ENCODE data around the gene GALT.
A peak's percentile ranks its signal among the peaks of the same experiment; 100 is the strongest.

The GALT gene

DNA sequence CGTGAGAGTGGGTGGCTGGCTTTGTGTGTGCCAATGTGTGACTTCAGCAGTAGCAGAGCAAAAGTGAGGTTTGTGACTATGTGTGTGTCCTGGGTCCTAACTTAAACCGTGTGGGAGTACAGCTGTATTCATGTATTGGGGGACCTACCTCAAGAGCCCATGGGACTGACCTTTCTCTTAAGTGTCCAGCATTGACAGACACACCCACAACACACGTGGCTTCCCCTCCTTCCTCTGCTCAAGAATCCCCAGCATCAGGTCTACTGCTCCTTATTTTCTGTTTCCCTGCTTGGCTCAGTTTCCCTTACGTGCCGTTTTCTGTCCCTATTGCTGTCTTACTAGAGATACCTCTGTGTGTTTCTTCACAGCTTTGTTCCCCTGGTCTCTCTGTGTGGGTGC lies 6.1 kb downstream of the GALT start:
- no peak for DNase-seq

DNA sequence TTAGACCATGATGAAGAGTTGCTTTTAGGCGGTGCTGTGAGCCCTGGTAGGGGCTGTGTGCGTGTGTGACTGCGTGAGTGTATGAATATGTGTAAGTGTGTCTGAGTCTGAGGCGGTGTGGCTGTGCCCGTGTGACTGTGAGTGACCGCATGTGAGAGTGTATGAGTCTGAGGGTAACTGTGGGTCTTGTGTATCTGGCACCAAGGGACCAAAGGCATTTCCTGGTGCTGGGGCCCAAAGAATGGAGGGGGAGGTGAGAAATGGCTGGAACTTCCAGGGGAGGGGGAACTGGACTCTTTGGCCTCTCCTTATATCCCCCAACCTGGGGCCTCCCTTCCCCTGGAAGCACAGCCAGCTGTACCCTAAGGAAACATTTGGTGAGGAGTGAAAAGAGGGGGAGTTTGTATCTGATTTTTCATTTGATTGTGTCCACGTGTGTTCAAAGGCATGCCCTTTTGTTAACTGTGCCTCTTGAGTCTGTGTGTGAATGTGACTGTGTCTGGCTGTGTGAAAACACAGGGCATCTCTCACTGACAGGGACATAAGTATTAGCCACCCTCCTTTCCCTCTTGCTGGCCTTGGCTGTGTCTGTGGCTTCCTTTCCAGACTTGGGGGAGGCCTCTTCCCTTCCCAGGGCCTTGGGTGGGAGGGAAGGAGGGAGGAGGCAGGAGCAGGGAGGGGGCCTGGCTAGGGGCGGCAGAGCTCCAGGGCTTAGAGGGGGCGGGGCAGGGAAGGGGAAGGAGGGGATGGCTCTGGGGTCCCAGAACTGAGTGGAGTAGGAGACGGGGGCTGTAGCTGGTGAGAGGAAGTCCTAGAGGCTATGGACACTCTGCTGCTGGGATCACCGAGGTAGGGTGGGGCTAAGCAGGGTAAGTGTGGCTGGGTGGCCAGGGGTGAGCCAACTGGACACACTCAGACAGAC lies 6.9 kb downstream of the GALT start:
- no peak for DNase-seq

DNA sequence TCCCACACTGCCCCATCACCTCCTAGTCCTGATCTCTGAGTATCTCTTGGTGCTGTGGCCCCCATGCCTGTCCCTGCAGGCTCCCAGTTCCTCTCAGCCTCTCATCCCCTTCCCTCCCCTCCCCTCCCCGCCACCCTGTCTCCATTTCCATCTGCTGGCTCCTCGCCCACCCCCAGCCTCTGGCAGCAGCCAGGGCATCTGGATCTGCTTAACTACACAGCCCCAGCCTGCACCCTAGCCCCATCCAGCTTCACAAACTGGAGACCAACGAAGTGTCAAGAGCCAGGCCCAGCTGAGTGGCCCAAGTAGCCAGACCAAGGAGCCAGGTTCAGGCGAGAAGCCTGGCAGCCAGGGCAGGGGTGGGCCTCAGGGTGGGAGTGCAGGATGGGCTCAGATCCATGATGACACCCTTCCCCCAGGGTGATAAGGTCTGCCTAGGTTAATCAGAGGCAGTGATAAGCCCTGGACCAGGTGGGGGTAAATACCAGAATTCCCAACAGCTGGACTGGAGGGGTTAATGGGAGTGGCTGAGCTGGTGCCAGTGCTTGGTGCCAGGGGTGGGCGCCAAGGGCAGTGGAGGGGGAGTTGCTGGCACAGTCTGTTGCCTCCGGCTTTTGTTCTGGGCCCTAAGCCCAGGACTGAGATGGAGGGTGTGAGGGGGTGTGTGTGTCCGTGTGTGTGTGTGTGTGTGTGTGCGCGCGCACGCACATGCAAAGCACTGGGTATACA lies 8.0 kb downstream of the GALT start:
- no peak for DNase-seq

DNA sequence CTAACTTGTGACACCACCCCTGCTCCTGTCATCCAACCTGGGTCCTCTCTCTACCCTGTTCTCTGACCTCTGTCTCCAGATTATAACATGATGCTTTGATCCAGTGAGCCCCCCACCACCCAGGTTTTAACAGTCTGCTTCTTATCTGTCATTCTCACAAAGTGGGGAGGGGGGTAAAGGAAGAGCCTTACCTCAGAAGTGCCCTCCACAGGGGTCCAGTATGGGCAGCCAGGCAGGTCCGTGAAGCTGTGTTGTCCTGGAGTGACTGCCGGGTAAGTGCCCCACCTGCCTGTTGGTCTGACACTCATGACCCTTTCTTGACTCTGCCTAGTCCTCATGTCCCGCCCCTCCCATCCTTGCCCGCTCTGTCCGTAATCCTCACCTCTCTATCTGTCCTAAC lies 8.9 kb downstream of the GALT start:
- DNase-seq, result no peak

DNA sequence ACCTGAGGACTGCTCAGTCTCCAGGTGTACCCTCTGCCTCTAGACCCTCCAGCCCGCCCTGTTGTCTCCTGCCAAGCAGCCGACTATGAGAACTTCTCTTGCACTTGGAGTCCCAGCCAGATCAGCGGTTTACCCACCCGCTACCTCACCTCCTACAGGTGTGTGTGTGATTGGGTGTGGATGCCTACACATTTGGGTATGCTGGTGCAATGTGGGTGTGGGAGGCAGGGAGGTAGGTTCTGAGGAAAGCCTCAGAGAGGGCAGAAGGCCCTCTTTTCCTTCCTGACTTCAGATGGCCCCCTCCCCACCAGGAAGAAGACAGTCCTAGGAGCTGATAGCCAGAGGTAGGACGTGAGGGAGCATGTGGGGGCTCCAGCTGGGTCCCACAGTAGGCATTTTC lies 10.5 kb downstream of the GALT start:
- no peak for DNase-seq

DNA sequence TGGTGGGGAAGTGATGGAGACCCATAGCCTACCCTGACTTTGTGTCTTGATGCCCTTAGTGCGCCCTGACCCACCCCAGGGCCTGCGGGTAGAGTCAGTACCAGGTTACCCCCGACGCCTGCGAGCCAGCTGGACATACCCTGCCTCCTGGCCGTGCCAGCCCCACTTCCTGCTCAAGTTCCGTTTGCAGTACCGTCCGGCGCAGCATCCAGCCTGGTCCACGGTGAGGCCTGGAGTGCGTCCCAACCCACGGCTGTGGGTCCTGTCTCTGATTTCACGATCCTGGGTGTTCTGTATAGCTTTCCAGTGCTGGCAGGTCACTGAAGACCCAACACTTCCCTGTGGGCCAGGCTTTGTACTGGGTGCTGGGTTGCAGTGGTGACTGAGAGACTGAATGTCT lies 12.0 kb downstream of the GALT start:
- no peak for DNase-seq

DNA sequence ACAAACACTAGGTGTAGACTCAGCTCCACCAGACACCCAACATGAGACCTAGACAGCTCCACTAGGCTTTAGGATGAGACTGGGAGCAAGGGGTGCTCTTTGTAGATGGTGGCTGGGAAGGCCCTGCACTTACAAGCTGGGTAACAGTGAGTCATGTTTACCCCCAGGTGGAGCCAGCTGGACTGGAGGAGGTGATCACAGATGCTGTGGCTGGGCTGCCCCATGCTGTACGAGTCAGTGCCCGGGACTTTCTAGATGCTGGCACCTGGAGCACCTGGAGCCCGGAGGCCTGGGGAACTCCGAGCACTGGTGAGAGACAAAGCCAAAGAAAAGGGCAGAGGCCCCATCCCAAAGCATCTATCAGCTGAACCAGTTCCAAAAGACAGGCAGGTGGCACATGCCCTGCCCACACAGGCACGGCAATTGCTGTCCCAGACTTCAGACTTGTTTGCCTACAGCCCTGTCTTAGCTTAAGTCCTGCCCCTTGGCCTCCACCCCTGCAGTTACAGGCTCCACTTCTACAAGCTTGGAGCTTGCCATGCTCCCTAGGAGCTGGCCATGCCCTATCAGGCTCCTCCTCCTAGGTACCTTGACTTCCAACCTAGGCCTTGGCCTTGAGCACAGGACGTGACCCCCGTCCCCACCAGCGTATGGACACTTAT lies 13.2 kb downstream of the GALT start:
- no peak for DNase-seq

DNA sequence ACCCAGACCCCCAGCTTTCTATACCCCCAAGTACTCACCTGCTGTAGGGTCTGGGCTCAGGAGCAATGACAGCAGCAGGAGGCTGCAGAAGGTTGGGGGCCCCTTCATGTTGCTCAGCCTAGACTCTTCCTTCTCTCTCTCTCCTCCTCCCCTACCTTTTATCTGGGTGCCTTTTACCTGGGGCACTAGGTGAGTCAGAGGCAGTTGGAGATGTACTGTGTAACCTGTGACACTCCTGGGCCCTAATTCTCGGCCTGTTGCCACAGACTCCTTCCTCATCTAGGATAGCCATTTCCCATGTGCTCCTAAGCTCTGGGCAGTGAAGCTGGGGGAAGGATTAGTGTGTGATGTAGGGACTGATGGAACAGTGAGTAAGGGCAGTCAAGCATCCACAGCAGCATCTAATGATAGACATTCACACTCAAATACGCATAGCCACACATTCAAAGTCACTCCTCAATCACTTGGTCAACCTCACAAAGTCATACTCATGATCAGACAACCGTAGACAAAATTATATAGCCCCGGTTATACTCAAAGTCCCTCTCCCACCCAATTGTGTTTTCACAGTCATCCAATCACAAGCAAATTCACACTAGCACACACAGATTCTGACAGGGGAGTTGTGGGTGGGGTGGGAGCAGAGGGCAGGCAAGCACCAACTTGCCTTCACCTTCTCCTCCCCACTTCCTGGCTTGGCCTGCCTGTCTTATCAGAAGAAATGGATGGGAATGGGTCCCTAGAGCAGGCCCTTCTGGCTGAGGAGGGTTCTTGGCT lies 16.2 kb downstream of the GALT start, which contains the start of gene CCL27:
CCL27 (minus strand) TSS at position 132 of the 777 bp plus-strand sequence; CDS start at position 108, 24 bp downstream.
- no peak for DNase-seq

DNA sequence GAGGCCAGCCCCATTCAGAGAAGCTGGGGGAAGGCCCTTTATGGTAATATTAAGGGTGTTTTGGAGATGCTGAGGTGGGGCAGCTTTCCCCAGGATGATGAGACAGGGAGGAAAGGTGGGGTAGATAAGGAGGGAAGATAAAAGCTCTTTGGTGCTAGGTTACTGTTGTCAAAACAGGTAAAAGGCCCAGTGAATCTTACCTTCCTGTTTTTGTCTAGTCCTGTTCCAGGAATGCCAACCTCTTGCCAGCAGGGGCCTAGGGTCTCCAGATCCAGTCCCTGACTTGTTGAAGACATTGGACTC lies 16.8 kb downstream of the GALT start:
- DNase-seq, result no peak

DNA sequence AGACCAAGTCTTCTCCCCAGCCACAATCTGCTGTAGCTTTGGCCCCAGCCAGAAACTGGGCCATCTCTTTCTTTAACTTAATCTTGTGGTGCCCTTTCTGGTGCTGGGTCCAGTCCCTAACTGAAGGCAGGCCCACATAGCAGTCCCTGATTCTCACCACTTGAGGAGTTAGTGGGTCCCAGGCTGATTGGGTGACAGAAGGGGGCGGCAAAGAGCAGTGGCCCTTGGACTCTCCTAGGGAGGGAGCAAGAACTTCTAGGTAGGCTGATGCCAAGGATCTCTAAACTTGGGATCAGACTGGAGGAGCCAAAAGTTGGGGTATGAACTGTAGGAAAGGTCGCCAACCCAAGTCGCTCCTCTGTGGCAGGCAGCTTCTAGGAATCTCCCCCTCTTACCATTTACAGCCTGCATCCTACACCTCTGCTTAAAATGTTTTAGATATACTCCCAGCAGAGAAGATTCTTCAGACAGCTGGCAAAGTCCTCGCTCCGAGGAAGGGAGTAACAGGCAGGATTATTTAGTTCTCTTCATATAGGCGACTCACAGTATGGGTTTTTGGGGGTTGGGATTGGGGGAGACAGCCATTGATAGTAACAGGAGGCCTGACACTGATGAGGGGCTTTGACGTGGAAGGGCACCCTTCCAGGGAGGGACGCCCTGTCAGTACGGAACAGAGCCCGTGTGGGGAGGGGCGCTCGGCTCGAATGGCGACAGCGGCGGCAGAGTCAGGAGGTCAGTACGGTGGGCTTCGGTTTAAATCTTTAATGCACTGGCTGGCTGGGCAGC lies 18.0 kb downstream of the GALT start:
- peak; percentile 55 for DNase-seq

DNA sequence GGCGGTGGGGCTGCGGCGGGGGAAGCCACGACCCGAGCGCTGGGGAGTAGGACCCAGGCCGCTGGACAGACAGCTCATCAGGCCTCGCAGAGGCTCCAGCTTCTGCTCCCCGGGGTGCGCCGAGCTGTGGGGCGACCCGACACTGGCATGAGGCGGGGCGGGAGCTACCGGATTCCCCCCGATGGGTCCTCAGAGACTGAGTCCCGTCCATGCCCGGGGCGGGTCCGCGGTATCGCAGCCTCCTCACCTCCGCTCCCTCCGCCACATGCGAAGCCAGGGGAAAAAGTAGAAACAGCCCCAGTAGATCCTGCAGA lies 18.5 kb downstream of the GALT start:
- DNase-seq, result no peak

DNA sequence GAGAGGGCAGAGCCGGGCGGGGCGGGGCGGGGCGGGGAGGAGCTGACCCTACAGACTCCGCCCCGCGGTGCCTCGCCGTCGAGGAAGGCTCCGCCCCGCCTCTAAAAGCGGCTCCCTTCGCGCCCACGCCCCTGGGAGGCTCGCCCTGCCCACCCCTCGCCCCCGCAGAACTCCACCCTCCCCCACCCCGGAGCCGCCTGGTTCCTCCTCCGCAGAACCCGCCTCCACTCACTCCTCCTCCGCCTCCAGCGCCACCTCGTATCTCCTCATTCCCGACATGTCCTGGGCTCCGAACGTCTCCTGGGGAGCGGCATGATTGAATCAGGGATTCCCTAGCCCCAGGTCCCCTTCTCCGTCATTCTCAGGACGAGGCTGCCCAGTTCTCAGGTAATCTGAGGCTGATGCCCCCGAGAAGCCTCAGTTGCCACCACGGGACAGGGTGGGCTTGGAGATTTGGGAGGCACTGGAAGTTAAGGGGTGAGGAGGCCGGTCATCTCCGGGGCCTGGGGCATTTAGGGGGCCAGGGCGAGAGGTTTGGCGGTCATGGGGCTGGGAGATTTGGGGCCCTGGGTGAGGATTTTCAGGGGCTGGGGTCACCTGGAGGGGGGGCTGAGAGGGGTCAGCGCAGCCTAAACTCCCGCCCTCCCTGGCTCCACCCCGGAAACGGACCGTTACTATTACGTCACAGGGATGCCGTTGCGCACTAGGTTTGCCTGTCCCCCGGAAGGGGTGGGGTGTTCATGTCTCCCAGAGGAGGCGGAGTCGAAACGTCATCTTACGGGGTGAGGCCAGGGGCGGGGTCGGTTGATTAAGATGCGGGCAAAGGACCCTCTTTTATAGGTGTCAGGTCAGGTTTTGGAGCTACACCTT lies 19.1 kb downstream of the GALT start:
- peak; percentile 89 for DNase-seq

DNA sequence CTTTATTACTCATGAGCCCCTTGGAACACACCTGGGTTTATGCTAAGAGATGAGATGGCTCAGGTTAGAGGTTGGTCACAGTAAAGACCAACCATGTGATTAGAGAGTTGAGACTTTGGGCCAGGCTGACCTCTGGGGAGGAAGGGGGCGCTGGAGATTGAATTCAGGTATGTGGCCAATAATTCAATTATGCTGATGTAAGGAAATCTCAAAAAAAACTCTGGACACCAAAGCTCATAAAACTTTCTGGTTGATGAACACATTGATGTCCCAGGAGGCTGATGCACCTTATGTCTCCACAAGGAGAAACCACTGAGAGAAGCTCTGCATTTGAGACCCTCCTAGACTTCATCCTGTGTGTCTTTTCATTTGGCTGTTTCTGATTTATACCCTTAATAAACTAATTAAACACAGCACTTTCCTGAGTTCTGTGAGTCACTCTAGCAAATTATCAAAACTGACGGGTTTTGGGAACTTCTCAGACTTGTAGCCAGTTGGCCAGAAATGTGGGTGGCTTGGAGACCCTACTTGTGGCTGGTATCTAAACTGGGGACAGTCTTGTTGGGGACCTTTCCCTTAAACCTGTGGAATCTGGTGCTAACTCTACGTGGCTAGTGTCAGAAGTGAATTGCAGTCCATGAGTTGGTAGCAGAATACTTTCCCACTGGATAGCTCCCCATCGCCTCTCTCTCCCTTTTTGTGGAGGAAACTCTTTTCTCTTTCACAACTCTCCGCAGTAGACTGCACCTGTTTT lies 23.5 kb downstream of the GALT start:
- no peak for DNase-seq

DNA sequence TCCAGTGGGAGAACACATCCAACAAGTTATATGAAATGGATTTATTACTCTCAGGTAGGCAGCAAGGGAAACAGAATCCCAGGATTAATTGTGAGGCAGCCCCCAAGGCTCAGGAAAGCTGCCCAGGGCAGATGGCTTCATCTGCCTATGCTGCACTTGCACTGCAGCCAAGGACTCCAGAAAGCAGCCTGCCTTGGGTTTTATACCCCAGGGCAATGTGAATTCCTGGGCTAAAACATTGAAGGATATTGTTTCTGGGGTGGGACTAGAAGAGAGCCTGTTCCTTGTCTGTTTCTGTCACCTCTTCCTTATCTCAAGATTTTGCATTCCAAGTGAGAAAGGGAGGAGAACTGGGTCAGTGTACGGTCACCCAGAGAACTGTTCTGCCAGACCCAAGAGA lies 24.8 kb downstream of the GALT start:
- no peak for DNase-seq

DNA sequence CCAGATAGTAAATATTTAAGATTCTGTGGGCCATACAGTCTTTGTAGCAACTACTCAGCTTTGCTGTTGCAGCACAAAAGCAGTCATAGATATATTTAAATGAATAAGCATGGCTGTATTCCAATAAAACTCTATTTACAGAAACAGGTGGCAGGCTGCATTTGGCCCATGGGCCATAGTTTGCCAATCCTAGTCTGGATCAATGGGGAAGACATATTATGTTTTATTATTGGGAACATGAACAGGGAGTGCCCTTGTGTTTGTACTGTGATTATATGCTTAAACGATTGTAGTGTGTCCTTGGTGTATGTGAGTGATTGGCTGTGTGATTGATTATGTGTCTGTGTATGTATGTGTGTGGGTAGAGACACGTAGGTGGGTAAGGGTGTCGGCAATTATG lies 28.0 kb downstream of the GALT start:
- DNase-seq, result no peak

DNA sequence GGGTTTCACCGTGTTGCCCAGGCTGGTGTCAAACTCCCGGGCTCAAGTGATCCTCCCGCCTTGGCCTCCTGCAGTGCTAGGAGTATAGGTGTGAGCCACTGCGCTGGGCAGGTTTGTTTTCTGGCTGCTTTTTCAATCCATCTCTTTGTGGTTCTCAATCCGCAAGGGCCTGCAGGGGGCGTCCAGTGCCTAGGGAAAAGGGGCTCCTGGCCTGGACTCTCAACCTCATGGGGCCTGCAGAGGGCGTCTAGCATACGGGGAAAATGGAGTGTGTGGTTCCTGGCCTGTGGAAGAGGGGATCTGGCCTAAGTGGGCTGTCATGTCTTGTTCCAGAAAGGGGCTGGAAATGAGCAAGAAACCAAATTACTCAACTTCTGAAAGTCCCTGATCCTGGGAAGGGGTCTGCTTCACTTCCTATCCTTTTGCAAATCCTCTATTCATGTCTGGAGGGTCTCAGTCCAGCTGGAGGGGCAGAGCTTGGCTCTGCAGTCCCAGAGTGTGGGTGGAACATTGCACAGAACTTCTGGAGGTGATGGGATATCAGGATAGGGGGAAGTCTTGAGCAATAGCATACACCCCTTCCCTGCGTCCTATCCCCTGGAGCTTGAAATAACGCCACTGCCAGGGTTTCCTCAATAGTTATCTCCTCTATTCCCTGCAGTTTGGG lies 28.7 kb downstream of the GALT start:
- peak; percentile 38 for DNase-seq

DNA sequence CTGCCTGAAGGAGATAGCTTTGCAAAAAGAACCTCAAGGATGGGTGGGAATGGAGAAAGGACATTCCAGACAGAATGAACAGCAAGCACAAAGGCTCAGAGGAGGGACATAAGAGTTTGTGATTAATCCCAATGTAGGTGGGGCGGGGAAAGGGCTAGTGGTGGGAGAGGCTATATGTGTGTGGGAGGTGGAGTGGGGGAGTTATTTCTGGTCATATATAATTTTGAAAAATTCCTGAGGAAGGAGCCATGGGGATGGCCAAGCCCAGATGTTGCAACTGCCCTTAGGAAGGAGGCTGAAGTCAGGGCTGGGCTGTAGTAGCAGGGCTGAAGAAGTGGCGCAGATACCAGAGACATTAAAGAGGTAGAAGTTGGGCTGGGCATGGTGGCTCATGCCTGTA lies 29.4 kb downstream of the GALT start:
- DNase-seq, result no peak

DNA sequence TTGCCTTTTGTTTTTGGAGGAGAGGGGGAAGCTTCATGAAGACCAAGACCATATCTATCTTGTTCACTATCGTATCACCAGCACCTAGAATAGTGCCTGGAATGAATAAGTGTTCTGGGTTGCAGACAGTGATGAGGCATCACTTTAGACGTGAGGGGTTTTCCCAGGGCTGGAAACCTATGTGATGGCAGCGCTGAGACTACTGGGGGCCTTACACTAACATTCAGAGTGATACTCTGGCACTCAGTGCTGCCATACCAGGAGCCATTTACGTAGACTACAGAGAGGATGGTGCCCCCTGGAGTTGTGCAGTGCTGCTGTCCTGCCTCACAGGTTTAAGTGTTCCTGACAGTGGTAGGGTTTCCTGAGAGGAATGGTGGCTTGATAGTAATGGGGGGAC lies 37.7 kb downstream of the GALT start:
- no peak for DNase-seq

DNA sequence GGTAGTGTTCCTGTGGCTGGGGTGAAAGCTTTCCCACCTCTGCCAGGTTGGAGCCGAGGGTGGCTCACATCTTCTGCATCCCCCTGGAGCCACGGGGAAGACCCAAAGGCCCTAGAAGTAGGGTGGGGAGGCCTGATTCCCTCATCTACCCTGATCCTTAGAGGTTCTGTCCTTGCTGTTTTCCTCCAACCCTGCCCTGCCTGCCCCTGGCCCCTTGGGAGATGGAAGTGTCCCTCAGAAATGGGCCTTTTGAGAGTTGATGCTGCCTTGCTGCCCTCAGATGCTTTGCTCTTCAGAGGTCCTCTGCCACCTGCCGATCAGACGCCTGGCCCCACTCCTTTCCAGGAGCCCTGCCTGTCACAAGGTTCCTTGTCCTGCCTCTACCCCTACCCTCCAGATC lies 38.3 kb downstream of the GALT start:
- no peak for DNase-seq

DNA sequence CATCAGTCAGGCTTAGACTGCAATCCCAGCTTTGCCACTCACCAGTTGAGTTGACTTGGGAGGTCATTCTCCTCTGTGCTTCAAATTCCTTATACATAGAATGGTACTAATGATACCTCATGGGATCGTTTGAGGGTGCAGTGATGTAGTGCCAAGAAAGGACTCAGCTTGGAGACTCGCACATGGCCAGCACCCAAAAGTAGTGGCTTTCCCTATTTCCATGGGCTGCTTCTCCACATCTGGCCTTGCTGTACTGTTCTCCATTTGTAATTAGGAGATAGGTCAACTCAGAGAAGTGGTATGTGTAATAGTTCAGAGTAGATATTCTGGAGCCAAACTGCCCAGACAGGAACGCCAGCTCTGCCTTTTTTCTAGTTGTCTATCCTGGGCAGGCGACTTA lies 39.1 kb downstream of the GALT start:
- DNase-seq, result no peak

All from amniotic stem cell (primary cell).